Panc1 (cell line): ENCODE data around the gene EMX1.

Source experiments
- POLR2AphosphoS5 ChIP-seq: IDR thresholded peaks from 2 replicates; pipeline ENCODE4 v1.6.1; 2012; ENCODE audit warnings: mild to moderate bottlenecking, low read depth, low read length, moderate library complexity
- TF ChIP-seq, protein P1 (sequence below): fragments of 450-650 bp; IDR thresholded peaks from 2 replicates; pipeline ENCODE4 v1.5.1; 2017; ENCODE audit warnings: mild to moderate bottlenecking

GRCh38 chr2:72925328-72925943, 8.1 kb downstream of the EMX1 start:
- TF ChIP-seq, protein P1, sequence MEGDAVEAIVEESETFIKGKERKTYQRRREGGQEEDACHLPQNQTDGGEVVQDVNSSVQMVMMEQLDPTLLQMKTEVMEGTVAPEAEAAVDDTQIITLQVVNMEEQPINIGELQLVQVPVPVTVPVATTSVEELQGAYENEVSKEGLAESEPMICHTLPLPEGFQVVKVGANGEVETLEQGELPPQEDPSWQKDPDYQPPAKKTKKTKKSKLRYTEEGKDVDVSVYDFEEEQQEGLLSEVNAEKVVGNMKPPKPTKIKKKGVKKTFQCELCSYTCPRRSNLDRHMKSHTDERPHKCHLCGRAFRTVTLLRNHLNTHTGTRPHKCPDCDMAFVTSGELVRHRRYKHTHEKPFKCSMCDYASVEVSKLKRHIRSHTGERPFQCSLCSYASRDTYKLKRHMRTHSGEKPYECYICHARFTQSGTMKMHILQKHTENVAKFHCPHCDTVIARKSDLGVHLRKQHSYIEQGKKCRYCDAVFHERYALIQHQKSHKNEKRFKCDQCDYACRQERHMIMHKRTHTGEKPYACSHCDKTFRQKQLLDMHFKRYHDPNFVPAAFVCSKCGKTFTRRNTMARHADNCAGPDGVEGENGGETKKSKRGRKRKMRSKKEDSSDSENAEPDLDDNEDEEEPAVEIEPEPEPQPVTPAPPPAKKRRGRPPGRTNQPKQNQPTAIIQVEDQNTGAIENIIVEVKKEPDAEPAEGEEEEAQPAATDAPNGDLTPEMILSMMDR: no peak
- no peak for TF ChIP-seq POLR2AphosphoS5
